GM12865 (cell line): Measurements from ENCODE around the gene HEATR1.

ENCODE experiments used
- DNase-seq: peaks from one replicate; pipeline ENCODE4 v3.0.0; 2010; ENCODE audit warnings: low read depth
- H3K4me3 ChIP-seq: 2 replicates; pipeline ENCODE4 v1.5.1; 2011; ENCODE audit warnings: mild to moderate bottlenecking, low read depth, low read length, control low read depth
- TF ChIP-seq, protein P1 (sequence below): IDR thresholded peaks from 2 replicates; pipeline ENCODE4 v1.5.1; 2011; ENCODE audit warnings: low read length, control low read depth, low read depth, inconsistent platforms; ENCODE audit not compliant: insufficient read depth; ENCODE audit errors: missing control alignments

Gene HEATR1

DNA sequence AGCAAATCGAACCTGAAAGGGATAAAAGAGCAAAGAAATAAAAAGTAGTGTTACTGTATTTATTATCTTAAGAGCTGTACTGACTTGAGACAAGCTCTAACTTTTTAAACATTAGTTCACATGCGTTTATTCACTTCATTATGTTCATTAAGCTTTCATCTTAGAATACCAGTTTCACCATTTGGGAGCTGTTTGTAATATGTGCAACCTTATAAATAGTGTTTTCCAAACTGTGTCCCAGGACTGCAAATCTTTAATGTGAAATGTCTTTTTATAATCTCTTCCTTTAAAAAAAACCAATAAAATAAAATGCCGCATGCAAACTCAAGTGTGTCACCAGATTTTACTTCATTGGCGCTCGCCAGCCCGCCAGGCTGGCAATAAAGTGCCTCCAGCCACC lies 52.2 kb downstream of the HEATR1 start:
- TF ChIP-seq, protein P1, sequence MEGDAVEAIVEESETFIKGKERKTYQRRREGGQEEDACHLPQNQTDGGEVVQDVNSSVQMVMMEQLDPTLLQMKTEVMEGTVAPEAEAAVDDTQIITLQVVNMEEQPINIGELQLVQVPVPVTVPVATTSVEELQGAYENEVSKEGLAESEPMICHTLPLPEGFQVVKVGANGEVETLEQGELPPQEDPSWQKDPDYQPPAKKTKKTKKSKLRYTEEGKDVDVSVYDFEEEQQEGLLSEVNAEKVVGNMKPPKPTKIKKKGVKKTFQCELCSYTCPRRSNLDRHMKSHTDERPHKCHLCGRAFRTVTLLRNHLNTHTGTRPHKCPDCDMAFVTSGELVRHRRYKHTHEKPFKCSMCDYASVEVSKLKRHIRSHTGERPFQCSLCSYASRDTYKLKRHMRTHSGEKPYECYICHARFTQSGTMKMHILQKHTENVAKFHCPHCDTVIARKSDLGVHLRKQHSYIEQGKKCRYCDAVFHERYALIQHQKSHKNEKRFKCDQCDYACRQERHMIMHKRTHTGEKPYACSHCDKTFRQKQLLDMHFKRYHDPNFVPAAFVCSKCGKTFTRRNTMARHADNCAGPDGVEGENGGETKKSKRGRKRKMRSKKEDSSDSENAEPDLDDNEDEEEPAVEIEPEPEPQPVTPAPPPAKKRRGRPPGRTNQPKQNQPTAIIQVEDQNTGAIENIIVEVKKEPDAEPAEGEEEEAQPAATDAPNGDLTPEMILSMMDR: no peak
- H3K4me3 ChIP-seq: no peak overlapping the region
- DNase-seq: no peak

GRCh38 chr1:236550961-236551851 lies 53.1 kb downstream of the HEATR1 start:
- TF ChIP-seq, protein P1: no peak
- no peak for DNase-seq
- H3K4me3 ChIP-seq: no peak overlapping the region

DNA sequence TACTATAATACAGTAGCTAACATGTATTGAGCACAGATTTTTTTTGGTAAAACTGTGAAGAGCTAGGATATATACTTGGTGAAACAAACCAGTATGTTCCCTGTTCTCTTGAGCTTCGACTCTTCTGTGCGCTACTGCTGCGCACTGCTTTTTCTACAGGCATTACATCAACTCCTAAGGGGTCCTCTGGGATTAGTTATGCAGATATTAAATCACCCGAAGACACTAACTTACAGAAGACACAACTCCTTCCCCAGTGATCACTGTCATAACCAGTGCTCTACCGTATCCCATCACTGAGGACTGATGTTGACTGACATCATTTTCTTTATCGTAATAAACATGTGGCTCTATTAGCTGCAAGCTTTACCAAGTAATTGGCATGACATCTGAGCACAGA lies 55.9 kb downstream of the HEATR1 start:
- DNase-seq: no peak
- no peak overlapping the region for H3K4me3 ChIP-seq
- TF ChIP-seq, protein P1: no peak

- TF ChIP-seq, protein P1: no peak
- DNase-seq: no peak
These were observed 58.6 kb downstream of the HEATR1 start for GRCh38 chr1:236545621-236546169.

GRCh38 chr1:236543065-236543669 lies 61.1 kb downstream of the HEATR1 start:
- no peak overlapping the region for H3K4me3 ChIP-seq
- no peak for DNase-seq
- TF ChIP-seq, protein P1: no peak

More at GRCh38 chr1:236545621-236546169, 58.6 kb downstream of the HEATR1 start:
- H3K4me3 ChIP-seq: no peak overlapping the region

DNA sequence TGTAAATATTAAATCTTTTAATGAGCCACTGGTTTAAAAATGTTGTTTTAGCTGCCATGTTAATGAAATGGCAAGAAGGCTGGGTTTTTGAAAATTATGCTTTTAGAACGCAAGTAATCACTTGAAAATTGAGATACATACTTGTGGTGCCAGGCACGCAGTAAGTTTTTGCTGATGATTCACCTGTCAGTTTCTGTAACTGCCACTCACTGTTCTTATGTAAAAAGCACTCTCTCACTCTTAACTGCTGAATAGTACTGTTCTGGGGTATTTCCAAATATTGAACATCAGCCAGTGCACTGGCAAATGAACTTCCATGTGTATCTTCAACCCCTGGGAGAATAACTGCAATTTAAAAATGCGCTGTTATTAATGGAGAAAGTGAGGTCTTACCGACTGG lies 62.6 kb downstream of the HEATR1 start:
- H3K4me3 ChIP-seq: no peak overlapping the region
- DNase-seq: no peak
- TF ChIP-seq, protein P1: no peak
